Ecto neural progenitor cell (in vitro differentiated cells): ENCODE results near the gene ALG1.

Source experiments
- DNase-seq: peaks from one replicate; pipeline ENCODE4 v3.0.0-alpha.2; 2018; ENCODE audit warnings: low spot score

The ALG1 gene, protein sequence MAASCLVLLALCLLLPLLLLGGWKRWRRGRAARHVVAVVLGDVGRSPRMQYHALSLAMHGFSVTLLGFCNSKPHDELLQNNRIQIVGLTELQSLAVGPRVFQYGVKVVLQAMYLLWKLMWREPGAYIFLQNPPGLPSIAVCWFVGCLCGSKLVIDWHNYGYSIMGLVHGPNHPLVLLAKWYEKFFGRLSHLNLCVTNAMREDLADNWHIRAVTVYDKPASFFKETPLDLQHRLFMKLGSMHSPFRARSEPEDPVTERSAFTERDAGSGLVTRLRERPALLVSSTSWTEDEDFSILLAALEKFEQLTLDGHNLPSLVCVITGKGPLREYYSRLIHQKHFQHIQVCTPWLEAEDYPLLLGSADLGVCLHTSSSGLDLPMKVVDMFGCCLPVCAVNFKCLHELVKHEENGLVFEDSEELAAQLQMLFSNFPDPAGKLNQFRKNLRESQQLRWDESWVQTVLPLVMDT

DNA sequence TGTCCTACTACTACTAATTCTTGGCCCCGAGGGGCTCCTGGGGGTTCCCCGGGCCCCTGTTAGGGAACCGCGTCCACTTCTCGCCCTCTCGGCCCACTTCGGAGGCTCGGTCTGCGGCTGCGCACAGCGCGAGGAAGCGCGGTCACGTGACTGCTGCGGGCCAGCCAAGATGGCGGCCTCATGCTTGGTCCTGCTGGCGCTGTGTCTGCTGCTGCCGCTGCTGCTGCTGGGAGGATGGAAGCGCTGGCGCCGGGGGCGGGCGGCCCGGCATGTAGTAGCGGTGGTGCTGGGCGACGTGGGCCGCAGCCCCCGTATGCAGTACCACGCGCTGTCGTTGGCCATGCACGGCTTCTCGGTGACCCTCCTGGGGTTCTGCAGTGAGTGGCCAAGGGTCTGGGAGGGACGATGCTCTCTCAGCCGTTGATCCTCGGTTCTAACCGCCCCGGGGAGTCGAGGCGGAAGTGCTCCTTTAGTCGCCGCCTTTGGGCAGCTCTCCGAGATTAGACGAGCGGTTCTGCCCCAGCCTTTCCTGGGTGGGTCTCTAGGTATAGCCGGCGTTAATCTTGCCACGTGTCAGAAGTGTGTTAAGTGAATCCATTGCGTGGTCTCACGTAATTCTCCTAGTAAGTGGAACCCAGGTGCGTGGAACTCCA, at the start of gene ALG1:
Gene ALG1, plus strand, starts transcription at position 163 of the 653 bp plus-strand sequence. Its CDS starts 7 bp downstream, at position 170.
- DNase-seq, result peak; percentile 94

DNA sequence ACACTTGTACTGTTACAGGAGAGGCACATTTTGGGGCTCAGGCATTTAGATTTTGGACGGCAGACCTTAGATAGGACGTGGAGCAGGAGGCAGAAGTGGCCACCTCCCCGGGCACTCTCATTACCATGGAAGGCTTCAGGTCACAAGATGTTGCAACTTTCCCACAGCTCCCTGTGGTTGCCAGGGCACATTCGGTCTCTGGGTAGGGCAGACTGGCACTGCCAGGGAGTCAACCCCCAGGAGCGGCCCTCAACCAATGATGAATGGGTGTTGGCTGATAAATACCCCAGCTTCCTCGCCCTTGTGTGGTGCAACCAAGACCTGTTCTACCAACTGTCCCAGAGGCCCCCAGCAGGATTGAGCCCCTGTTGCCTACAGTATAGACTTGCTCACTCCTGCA, 49.1 kb upstream of the ALG1 start:
- DNase-seq, result no peak

DNA sequence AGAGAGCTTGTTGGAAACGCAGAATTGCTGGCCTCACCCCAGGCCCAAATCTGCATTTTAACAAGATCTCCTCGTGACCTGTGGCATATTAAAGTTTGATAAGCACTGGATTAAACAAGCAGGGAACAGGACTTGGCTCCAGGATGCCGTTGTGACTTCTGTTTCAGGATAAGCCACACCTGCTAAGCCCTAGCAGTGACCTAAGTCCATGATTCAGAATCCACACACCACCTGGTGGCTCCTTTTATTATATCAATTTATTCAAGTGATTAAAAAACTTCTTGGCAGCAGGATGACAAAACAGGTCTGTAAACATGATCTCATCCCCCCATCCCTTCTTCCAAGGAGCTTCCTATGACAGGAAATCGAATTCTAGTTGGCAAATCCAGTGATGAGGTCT, 47.0 kb upstream of the ALG1 start:
- no peak for DNase-seq

DNA sequence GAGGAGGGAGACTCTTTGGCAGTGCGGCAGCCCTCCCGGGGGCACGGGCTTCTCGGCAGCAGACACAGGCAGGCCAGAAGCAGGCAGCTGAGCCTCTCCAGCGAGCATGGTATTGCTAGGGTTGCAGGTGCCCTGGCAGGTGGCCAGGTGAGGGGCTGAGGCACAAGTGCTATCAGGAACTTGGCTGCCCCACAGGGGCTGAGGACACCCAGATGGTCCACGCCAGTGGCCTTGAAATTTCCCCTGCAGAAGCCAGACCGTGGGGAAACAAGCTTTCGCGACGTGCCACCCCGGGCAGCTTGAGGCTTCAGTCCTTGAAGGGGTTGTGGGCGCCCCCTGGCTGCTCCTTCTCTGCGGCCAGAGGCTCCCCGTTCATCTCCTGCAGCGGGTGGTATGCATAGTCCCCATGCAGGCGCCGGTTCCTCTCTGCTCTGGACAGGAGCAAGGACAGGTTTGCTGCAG, 46.4 kb upstream of the ALG1 start:
- DNase-seq, result peak; percentile 69

DNA sequence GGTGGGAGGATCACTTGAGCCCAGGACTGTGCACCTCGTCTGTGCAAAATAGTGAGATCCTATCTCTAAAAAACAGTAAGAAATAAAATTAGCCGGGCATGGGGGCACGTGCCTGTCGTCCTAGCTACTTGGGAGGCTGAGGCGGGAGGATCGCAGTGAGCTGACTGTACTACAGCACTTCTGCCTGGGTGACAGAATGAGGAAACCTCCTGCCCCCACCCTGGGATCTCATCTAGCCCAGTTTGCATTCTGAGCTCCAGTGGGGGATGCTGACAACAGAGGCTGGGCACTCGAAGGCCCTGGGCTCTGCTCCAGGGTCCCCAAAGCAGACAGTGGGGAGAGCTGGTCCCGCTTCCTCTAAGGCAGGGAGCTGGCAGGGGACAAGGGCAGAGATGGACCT, 45.0 kb upstream of the ALG1 start:
- no peak for DNase-seq

DNA sequence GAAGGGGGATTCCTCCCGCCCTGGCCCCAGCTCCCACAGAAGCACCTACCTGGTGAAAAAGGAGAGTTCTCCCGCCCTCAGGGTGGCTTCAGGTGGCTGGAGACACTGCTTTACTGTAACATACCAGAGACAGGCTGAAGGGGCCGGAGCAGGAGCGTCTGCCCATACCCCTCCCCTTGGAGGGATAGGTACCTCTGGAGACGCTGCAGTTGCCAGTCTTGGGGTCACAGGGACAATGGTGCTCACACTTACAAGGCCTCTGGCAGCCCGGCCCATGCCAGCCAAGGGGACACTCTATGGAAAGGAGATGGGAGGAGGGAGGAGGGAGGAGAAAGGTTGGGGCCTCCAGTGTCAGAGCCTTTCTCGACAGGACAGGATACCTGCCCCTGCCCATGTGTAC, 44.6 kb upstream of the ALG1 start:
- DNase-seq, result no peak

DNA sequence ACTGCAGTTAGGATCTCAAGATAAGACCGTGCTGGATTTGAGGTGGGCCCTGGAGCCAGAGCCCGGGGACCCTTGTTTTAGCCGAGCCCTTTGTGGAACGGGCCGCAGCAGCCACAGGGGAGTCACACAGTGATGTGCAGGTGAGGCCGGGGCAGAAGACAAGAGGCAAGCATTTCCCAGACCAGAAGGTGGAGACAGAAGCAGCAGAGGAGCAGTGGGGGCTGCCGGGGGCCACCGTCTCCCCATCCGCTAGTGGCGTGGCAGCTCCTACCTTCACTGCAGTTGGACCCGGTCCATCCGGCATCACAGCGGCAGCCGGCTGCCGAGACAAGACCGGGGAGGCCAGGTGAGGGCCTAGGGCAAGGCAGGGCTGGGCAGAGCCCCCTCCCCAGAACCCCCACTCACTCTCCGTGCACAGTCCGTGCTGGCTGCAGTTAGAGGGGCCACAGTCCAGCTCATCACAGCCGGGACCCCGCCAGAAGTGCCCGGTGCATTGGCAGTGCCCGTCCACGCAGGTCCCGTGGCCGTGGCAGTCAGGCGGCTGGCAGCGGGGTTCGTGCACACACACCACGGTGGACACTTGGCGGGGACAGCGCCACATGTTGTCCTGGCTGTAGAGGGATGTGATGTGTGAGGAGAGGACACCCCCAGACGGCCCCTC, 43.9 kb upstream of the ALG1 start:
- DNase-seq, result no peak

DNA sequence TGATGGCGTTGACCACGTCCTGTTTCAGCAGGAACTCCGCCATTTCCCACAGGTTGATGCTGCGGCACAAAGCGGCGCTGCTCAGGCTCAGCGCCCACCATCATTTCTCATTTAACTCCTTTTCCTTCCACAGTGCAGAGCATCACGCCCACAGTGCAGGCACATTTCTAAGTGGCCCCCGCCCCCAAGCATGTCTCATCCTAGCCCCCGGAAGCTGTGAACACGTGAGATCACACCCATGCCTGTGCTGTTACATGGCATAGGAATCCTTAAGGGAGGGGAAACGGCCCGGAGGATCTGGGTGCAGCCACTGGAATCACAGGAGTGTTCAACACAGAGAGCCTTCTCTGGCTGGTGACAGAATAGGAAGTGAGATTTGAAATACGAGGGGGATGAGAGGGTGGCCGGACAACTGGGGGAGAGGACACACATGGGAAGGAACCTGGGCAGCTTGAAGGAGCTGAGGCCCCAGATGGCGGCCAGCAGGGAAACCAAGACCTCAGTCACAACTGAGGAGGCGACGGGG, 42.6 kb upstream of the ALG1 start:
- no peak for DNase-seq

DNA sequence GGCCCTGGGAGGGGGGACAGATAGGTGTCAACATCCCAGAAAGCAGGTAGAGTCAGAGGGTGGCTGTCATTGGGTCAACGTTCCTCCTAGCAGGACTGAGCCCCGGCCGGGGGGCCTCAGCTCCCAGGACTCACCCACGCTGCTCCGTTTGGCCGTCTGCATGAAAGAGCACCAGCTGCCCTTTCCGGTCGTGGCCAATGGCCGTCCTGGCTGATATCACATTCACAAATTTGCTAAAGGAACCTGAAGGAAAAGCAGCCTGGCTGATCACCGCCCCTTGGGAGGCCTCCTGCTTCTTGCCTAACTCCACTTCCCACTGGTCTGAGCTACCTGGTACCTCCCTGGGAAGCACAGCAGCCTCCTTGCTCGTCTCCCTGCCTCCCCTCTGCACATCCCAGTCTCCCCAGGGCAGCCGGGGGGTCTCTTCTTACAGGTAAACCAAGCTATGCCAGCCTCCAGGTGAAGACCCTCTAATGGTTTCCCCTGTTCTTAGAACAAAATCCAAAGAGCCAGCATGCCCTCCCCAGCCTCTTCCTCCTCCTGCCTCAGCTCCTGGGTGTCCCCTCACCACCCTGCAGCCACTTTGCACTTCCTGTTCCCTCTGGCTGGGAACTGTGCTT, 41.3 kb upstream of the ALG1 start:
- DNase-seq, result no peak

DNA sequence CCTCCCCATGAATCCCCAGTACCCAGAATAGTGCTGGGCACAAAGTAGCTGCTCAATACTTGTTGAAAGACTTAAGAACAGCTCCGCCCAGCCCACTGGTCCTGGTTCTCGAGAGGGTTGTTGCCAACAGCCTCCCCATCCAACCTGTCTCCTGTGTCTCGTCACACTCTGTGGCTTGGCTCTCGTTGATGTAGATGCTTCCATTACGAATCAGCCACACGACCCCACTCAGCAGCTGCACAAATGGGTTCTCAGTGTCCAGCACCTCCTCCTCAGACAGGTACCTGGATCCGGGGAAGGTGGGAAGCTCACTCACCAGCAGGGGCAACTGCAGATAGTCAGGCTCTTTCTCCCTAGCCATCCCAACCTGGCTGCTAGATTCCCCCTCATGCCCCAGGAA, 40.0 kb upstream of the ALG1 start:
- no peak for DNase-seq

DNA sequence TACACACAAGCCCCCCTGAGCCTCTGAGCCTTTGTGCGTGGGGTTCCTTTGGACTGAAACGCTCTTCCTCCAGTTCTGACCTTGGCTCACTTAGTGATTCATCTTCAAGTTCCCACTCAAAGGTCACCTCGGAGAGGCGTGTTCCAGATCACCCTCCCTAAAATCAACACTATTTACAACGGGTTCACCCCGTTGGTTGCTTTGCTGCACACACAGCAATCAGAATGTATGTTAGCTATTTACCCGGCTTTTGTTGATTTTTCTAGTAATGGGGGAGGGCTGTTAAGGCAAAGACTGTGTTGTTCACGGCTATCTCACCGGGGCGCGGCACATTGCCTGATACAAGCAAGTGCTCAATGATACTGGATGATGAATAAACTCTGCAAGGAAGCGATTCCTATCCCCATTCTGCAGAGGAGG, 38.9 kb upstream of the ALG1 start:
- DNase-seq, result no peak

DNA sequence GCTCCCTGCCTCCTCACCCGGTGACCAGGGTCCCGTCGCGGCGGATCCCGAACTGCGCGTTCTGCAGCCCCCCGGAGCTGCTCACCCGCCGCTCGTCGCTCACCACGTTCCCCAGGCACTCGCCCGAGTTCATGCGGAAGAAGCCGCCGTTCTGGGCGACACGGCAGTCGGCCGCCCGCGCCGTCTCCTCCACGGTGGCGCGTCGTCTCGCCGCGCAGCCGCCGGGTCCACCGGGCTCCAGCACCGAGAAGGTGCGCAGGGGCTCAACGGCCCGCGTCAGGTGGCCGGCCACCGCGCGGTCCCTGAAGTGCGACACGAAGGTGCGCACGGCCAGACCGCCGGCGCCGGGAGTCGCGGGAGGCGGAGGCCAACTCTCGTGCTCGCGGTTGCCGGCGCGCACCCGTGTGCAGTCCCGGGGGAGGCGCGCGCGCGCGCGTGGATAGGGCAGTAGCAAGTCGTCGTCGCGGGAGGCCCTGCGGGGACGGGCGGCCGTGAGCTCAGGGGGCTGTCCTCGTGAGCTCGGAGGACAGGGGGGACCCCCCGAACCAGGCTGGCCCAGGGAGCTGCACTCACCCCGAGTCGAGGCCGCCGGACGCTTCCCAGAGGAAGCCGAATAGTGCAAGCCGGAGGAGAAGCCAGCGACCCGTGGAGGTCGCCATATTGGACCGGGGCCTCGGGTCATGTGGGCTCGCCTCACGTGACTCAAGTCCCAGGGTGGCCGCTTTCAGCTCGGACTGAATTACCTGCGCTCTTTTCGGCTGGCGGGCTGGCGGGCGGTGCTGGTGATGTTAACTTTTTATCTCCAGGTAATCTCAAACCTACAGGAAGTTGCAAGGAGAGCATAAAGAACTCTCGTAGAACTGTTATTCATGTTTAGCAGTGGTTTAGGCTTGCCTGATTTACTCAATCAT, 38.1 kb upstream of the ALG1 start, which contains the start of gene NAGPA:
Gene NAGPA, minus strand, starts transcription at position 680 of the 911 bp plus-strand sequence. Its CDS starts 21 bp downstream, at position 659.
- DNase-seq, result peak; percentile 94

DNA sequence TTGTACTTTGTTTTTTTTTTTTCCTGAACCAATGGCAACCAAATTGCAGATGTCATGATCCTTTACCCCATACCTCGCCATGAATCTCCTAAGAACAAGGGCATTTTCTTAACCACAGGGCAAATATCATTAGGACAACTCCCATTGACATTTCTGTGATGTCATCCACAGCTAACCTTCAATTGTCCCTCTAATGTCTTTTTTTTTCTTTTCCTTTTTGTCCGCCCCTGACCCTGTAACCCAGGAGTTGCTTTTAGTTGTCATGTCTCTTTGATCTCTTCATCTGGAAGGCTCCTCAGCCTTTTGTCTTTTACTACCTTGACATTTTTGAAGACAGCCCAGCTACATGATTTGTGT, 37.5 kb upstream of the ALG1 start:
- DNase-seq, result no peak

DNA sequence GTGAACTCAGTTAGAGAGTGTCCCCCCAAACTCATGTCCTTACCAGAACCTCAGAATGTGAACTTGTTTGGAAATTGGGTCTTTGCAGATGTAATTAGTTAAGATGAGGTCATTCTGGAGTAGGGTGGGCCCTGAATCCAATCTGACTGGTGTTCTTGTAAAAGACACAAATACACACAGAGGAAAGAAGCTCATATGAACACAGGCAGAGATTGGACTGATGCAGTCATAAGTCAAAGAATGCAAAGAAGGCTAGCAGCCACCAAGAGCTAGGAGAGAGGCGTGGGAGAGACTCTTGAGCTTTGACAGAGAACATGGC, 35.8 kb upstream of the ALG1 start:
- no peak for DNase-seq

DNA sequence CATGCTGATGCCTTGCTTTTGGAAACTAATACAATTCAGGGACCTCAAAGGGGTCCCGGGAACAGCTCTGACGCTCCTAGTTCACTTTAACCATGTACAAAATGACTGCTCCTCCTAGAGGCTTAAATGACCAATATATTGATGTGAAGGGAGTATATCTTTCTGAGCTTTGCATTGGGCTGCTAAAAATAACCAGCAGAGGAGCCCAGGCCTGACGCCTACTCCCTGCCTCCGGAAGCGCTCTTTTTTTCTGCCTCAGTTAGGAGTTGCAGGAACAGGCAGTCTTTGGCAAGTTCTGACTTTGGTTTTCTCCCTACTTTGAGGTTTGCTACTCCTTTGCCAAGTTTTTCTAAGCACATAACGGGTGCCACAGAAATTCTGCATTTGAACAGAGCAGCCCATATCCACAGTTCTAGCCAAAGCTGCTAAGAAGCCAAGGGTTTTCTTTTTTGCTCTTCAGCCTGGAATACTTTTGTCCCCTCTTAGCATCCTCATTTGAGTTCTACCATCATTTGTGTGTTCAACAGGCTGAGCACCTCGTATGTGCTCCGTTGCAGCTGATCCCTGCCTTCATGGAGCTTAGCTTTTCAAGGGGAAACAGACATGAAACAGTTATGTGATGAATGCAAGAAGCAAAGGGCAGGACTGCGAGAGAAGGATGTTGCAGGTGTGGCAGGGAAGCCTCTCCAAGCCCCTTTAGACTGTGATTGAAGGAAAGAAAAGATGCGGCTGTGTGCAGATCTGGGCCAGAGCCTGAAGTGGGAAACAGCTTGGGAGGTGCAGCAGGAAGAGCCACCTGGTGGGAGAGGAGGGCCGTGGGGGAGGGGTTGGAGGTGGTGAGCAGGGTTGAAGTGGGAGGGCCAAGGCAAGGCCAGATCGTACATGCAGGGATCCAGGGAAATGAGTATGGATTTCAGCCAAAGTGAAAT, 35.2 kb upstream of the ALG1 start:
- DNase-seq, result no peak

DNA sequence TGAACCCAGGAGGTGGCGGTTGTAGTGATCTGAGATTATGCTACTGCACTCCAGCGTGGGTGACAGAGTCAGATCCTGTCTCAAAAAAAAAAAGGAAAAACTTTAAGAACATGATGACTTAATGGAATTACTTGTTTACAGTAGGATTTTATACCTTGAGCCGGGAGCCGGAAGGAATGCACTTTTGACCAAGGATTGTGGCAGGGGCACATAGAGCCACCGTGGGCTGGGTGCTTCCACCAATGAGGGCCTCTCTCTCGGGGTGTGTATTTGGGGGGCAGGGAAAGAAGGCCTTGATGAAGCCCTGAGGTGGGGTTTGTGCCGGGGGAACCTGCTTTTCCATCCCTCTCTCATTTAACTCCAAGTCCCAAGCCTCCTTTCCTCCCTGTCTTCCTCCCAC, 31.2 kb upstream of the ALG1 start:
- DNase-seq, result no peak

DNA sequence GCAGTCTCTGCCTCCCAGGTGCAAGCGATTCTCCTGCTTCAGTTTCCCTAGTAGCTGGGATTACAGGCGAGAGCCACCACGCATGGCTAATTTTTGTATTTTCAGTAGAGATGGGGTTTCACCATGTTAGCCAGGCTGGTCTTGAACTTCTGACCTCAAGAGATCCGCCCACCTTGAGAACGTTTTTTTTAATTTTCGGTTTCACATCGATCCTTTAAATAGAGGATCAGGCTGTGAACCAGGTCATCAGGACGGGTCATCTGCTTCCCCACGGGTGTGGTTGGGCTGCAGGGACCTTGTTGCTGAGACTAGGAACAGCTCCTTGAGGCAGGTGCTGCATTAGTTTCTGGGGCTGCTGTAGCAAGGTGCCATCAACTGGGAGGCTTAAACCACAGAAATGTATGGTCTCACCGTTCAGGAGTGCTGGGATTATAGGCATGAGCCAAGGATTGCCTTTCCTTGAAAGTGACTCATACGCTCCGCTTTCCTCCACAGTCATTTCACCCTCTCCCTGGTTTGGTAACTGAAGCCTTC, 30.0 kb upstream of the ALG1 start:
- DNase-seq, result no peak

DNA sequence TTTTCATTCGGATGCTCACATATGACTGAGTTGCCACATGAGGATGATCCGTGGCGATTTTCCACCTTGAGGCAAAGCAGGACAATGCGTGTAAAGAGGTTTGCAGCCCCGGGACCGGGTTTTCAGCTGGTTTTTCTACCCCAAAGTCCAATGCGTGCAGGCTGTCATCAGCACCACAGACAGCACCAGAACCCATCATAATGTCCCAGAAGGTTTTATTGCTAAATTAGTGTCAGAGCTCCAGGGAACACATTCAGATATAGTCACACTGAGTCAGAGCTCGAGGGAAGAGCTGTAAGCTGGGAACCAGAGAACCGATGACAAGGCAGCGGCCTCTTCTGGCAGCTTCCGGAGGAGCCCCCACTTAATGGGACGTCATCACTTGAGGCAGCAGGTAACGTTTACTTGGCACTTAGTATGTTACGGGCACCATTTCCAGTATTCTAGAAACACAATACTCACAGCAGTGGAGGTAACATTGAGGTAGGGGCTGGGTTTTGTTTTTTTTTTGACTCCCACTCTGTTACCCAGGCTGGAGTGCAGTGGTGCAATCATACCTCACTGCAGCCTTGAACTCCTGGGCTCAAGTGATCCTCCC, 29.0 kb upstream of the ALG1 start:
- no peak for DNase-seq

DNA sequence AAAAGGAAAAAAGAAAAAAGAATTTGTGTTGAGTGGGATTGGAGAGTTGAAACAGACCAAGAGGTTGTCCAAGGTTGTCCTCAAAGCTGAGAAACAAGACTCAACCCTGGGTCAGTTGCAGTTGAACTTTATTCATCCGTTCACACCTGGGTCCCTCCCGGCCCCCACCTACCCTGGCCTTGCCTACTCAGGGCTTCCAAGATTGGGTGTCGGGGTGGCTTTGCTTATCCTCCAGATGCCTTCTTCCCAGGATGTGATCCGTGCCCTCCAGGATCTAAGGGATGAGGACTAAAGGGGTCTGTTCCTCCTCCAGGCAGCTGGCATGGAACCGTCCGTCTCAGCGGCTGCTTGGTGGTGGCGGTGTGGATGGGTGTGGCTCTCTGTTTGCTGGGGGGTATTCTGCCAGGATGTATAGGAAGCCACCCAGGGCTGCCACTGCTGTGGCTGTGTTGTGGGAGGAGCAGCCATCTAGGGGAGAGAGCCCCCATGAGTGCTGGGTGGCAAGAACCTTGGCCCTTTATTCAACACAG, 27.6 kb upstream of the ALG1 start:
- no peak for DNase-seq
